ENCODE data around the gene STPG3. TPM values are rescaled to one million over a fixed set of nuclear protein-coding genes. Genes with fewer than 3 reads are reported as not detected.

The STPG3 gene
- polyA plus RNA-seq, 3 donors from 2014 or later = not detected

- Mint-ChIP-seq H3K27me3 (ENCODE audit: low read depth in 3 of 3) (peaks cover 0 to 5% (median 3%) of the 10 kb centered on the region in 3 donors), H3K4me1 (peaks cover 0 to 12% of the 10 kb centered on the region in 2 donors), H3K36me3 (peaks cover 0 to 16% (median 12%) of the 10 kb centered on the region in 3 donors), H3K9me3 (no peaks in the 10 kb centered on the region), H3K4me3 (no peak overlapping the region), H3K27ac (no peak overlapping the region)
- DNase-seq = no peak
These were observed 14.5 kb downstream of the STPG3 start for GRCh38 chr9:137265496-137266161.

DNA sequence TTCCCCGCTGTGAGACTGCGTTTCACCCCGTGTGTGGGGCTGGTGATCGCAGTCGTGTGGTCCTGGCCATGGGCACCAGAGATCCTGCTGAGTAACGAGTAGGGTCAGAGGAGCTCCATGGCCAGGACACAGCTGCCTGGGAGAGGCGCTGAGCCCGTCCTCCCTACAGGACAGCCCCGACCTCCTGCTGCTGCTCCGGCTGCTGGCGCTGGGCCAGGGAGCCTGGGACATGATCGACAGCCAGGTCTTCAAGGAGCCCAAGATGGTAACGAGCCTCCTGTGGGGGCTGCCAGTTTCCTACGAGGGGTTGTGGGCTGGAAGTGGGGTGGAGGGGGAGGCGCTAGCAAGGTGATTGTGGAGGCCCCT, 15.1 kb downstream of the STPG3 start:
- no peak for DNase-seq
- Mint-ChIP-seq H3K27ac (no peak overlapping the region), H3K4me3 (no peak overlapping the region), H3K36me3 (peaks cover 0 to 16% (median 12%) of the 10 kb centered on the region in 3 donors), H3K27me3 (ENCODE audit: low read depth in 3 of 3) (peaks cover 0 to 5% (median 3%) of the 10 kb centered on the region in 3 donors), H3K4me1 (peaks cover 3 to 13% of the 10 kb centered on the region in 2 donors), H3K9me3 (no peaks in the 10 kb centered on the region)

DNA sequence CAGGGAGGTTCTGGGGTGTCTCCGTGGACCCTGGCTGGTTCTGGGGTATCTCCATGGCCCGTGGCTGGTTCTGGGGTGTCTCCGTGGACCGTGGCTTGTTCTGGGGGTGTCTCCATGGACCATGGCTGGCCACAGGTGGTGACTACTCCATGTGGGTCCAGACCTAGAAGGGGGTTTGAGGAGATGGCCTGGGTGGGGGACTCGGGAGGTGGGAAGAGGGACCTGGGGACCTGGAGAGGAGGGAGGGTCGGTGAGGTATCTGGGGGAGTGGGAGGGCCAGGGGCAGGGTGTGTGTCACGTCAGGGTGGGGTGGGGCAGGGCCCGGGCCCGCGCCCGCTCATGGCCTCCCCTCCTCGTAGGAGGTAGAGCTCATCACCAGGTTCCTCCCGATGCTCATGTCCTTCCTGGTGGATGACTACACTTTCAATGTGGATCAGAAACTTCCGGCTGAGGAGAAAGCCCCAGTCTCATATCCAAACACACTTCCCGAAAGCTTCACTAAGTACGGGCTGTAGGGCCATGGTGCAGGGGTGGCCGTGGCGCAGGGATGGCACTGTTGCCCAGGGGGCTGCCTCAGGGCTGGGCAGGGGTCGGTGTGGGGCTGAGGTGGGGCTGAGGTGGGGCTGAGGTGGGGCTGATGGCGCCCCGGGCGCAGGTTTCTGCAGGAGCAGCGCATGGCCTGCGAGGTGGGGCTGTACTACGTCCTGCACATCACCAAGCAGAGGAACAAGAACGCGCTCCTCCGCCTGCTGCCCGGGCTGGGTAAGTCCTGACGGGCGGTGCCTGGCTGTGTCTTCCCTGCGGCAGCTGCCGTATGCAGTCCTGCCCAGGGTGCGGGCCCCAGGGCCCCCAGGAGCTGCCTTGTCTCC, 15.7 kb downstream of the STPG3 start:
- peaks cover 7 to 15% of the 10 kb centered on the region in 2 donors for H3K4me1 Mint-ChIP-seq
- no peaks in the 10 kb centered on the region for H3K9me3 Mint-ChIP-seq
- H3K36me3 Mint-ChIP-seq = peaks cover 0 to 13% (median 12%) of the 10 kb centered on the region in 3 donors
- H3K27ac Mint-ChIP-seq = no peak overlapping the region
- no peak overlapping the region for H3K4me3 Mint-ChIP-seq
- peaks cover 0 to 5% (median 4%) of the 10 kb centered on the region in 3 donors for H3K27me3 Mint-ChIP-seq (ENCODE audit: low read depth in 3 of 3)
- no peak for DNase-seq

DNA sequence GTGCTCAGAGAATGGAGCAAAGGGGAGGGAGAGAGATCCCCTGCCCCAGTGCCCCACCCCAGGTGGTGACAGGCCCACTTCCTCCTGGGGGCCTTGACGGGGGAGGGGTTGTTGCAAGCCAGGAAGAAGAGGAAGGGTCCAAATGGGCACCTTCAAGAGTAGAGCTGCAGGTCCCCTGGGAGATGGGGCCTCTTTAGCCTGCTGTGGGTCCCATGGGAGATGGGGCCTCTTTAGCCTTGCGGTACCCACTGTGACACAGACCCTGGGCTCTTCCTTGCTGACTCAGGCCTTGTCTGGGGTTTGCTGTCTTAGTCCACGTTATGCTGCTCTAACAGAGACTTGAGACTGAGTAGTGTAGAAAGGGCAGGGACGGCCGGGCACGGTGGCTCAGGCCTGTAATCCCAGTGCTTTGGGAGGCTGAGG, 16.9 kb downstream of the STPG3 start:
- H3K27ac Mint-ChIP-seq = no peak overlapping the region

DNA sequence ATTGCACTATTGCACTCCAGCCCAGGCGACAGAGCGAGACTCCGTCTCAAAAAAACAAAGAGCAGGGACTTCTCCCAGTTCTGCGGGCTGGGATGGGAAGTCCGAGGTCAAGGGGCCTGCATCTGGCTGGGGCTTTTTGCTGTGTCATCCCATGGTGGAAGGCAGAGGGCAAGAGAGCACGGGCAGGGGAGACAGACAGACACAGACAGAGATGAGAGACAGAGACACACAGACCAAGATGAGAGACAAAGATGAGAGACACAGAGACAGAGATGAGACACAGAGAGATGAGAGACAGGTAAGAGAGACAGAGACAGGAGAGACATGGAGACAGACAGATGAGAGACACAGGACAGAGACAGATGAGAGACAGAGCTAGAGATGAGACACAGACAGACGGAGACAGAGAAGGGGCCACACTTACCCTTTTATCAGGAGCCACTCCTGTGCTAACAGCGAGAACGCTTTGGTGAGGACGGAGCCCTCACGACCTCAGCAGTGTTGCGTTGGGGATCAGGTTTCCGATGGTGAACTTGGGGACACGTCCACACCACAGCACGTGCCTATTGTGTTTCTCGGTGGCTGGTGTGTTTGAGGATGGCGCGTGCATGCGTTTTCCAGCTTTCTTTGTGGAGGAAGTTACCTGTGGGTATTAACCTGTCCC, 17.6 kb downstream of the STPG3 start:
- H3K27me3 Mint-ChIP-seq (ENCODE audit: low read depth in 3 of 3) = peaks cover 0 to 5% (median 4%) of the 10 kb centered on the region in 3 donors
- peaks cover 0 to 16% (median 12%) of the 10 kb centered on the region in 3 donors for H3K36me3 Mint-ChIP-seq
- no peak for DNase-seq
- H3K4me3 Mint-ChIP-seq = no peak overlapping the region
- no peaks in the 10 kb centered on the region for H3K9me3 Mint-ChIP-seq
- H3K4me1 Mint-ChIP-seq = peaks cover 7 to 18% of the 10 kb centered on the region in 2 donors
- H3K27ac Mint-ChIP-seq = peak overlapping the region in 1 of 6 donors; percentile 31

More for the DNA sequence above, 16.9 kb downstream of the STPG3 start:
- Mint-ChIP-seq H3K27me3 (ENCODE audit: low read depth in 3 of 3) (peaks cover 0 to 5% (median 4%) of the 10 kb centered on the region in 3 donors), H3K9me3 (no peaks in the 10 kb centered on the region), H3K4me3 (no peak overlapping the region), H3K4me1 (peaks cover 7 to 13% of the 10 kb centered on the region in 2 donors), H3K36me3 (peaks cover 0 to 12% (median 12%) of the 10 kb centered on the region in 3 donors)
- DNase-seq = no peak

- Mint-ChIP-seq H3K27ac (no peak overlapping the region), H3K4me1 (peaks cover 8 to 20% of the 10 kb centered on the region in 2 donors), H3K9me3 (no peaks in the 10 kb centered on the region), H3K4me3 (no peak overlapping the region), H3K27me3 (ENCODE audit: low read depth in 3 of 3) (peaks cover 0 to 5% (median 4%) of the 10 kb centered on the region in 3 donors), H3K36me3 (peaks cover 0 to 17% (median 12%) of the 10 kb centered on the region in 3 donors)
- no peak for DNase-seq
These were observed 18.2 kb downstream of the STPG3 start for GRCh38 chr9:137269231-137269772.

DNA sequence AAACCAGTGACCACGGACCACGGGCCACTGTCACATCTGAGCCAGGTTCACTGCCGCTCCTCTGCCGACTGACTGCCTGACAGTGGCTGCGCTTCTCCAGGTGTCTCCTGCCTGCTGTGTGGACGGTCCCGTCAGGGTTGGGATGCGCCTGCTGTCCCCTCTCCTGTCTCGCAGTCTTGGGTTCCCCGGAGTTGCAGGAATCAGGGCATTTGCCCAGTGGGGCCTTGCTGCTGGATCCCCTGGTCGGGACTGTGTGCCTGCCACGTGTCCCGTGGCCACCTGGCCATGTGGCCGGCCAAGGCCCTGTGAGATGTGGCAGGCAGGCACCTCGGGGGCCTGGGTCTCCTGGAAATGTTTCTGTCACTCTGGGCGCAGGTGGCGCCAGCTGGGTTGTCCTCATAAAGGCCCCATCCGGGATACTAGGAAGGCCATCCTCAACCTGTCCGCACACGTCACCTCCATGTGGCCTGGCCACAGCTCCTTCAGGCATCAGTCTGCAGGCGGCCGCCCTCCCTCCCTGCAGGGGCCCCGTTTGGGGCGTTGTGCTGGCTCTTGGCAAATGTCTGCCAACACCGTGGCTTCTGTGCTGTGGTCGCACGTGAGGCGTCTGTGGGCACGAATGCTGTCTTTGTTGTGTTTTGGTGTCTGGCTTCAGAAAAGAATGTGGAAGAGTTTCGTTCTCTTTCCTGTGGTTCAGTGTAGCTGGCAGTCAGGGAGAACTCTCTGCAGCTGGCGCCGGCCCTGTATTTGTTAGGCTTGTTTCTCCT, 20.0 kb downstream of the STPG3 start:
- Mint-ChIP-seq H3K27me3 (ENCODE audit: low read depth in 3 of 3) (peaks cover 0 to 5% (median 2%) of the 10 kb centered on the region in 3 donors), H3K36me3 (peaks cover 0 to 17% (median 12%) of the 10 kb centered on the region in 3 donors), H3K4me1 (peaks cover 15 to 20% of the 10 kb centered on the region in 2 donors), H3K9me3 (no peaks in the 10 kb centered on the region), H3K4me3 (peak overlapping the region in 2 of 5 donors; percentile 5 to 52), H3K27ac (peak overlapping the region in 2 of 6 donors; percentile 24 to 67)
- DNase-seq = peak; percentile 44 to 48 (median 46)

DNA sequence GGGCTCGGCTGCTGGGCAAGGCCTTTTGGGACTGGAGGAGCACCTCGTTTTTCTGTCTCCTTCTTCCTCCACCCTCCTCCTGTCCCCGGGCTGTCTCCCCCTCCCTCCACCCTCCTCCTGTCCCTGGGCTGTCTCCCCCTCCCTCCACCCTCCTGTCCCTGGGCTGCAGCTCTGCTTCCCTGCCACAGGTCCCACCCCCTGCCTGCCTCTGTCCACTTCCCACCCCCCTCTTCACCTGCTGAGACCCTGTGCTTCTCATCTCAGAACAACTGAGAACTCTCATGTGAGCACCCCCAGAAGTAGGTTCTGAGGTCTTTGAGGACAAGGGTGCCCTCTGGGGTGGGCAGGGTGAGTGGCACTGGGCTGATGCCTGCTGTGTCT, 20.6 kb downstream of the STPG3 start:
- no peak overlapping the region for H3K4me3 Mint-ChIP-seq

GRCh38 chr9:137272241-137273094, 21.4 kb downstream of the STPG3 start:
- Mint-ChIP-seq H3K4me3 (no peak overlapping the region), H3K27me3 (ENCODE audit: low read depth in 3 of 3) (peaks cover 0 to 2% (median 2%) of the 10 kb centered on the region in 3 donors), H3K36me3 (peaks cover 0 to 17% (median 12%) of the 10 kb centered on the region in 3 donors), H3K27ac (no peak overlapping the region), H3K9me3 (no peaks in the 10 kb centered on the region), H3K4me1 (peaks cover 21 to 25% of the 10 kb centered on the region in 2 donors)
- no peak for DNase-seq

More for the DNA sequence above, 20.6 kb downstream of the STPG3 start:
- H3K4me1 Mint-ChIP-seq = peaks cover 17 to 20% of the 10 kb centered on the region in 2 donors
- peaks cover 0 to 17% (median 12%) of the 10 kb centered on the region in 3 donors for H3K36me3 Mint-ChIP-seq
- H3K27ac Mint-ChIP-seq = peak overlapping the region in 1 of 6 donors; percentile 24
- no peak for DNase-seq
- peaks cover 0 to 5% (median 2%) of the 10 kb centered on the region in 3 donors for H3K27me3 Mint-ChIP-seq (ENCODE audit: low read depth in 3 of 3)
- no peaks in the 10 kb centered on the region for H3K9me3 Mint-ChIP-seq

DNA sequence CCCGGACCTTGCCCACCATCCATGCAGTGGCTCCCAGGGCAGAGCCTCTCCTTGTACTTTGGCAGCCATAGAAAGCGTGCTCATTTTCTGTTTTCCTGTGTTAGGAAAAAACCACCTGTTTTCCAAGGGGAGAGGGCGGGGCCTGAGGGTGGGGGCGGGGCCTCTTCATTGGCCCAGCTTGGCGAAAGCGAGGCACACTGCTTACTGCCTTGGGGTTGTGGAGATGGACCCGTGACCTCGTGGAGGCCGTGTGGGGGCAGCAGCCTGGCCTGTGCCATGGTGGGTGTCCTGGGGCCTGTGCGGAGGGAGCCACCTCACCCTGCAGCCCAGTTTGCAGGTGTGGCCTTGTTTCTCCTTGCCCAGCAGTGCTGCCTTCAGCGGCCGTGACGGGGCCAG, 22.0 kb downstream of the STPG3 start:
- H3K27me3 Mint-ChIP-seq (ENCODE audit: low read depth in 3 of 3) = peaks cover 0 to 2% (median 0%) of the 10 kb centered on the region in 3 donors
- H3K4me3 Mint-ChIP-seq = no peak overlapping the region
- H3K36me3 Mint-ChIP-seq = peaks cover 0 to 17% (median 12%) of the 10 kb centered on the region in 3 donors
- no peaks in the 10 kb centered on the region for H3K9me3 Mint-ChIP-seq
- no peak overlapping the region for H3K27ac Mint-ChIP-seq
- DNase-seq = no peak
- peaks cover 23 to 25% of the 10 kb centered on the region in 2 donors for H3K4me1 Mint-ChIP-seq

- Mint-ChIP-seq H3K4me3 (no peak overlapping the region), H3K27ac (peak overlapping the region in 1 of 6 donors; percentile 7), H3K9me3 (no peaks in the 10 kb centered on the region), H3K4me1 (peaks cover 21 to 23% of the 10 kb centered on the region in 2 donors), H3K36me3 (peaks cover 0 to 13% (median 8%) of the 10 kb centered on the region in 3 donors), H3K27me3 (ENCODE audit: low read depth in 3 of 3) (peaks cover 0 to 2% (median 0%) of the 10 kb centered on the region in 3 donors)
- DNase-seq = no peak
These were observed 22.7 kb downstream of the STPG3 start for GRCh38 chr9:137273611-137274320.
